Astrocyte (in vitro differentiated cells and primary cell): Measurements from ENCODE around the gene NACC1. TPM values are rescaled to one million over a fixed set of nuclear protein-coding genes. Genes with fewer than 3 reads are reported as not detected.

Source experiments
- DNase-seq: peaks from one replicate; pipeline ENCODE4 v3.0.0-alpha.2; 2010; ENCODE audit warnings: low read depth
- FAIRE-seq: peaks from 2 replicates; lab custom pipeline; 2011; peaks lifted over from hg19 to GRCh38; lab: Jason Lieb, UNC
- H2AFZ ChIP-seq: 2 replicates; pipeline ENCODE4 v1.6.0; 2012; ENCODE audit warnings: low read depth, low read length, inconsistent platforms
- H3K27ac ChIP-seq: 2 replicates; pipeline ENCODE4 v1.5.1; 2011; ENCODE audit warnings: low read depth, low read length, inconsistent platforms
- H3K27me3 ChIP-seq: 2 replicates; pipeline ENCODE4 v1.6.0; 2011; ENCODE audit warnings: low read length, inconsistent platforms; ENCODE audit not compliant: insufficient read depth
- H3K36me3 ChIP-seq: 2 replicates; pipeline ENCODE4 v1.5.1; 2011; ENCODE audit warnings: low read length, inconsistent platforms; ENCODE audit not compliant: insufficient read depth
- H3K4me1 ChIP-seq: 2 replicates; pipeline ENCODE4 v1.5.1; 2011; ENCODE audit warnings: low read length, inconsistent platforms; ENCODE audit not compliant: insufficient read depth
- H3K4me2 ChIP-seq: 2 replicates; pipeline ENCODE4 v1.6.0; 2012; ENCODE audit warnings: low read length, inconsistent platforms
- H3K4me3 ChIP-seq: 2 replicates; pipeline ENCODE4 v1.5.1; 2011; ENCODE audit warnings: low read depth, mild to moderate bottlenecking, low read length, inconsistent platforms; ENCODE audit not compliant: insufficient read depth
- H3K79me2 ChIP-seq: 2 replicates; pipeline ENCODE4 v1.6.0; 2012; ENCODE audit warnings: mild to moderate bottlenecking, low read length, inconsistent platforms; ENCODE audit not compliant: insufficient read depth
- H3K9ac ChIP-seq: 2 replicates; pipeline ENCODE4 v1.6.0; 2012; ENCODE audit warnings: mild to moderate bottlenecking, low read length, inconsistent platforms
- H3K9me3 ChIP-seq: 2 replicates; pipeline ENCODE4 v1.5.1; 2012; ENCODE audit warnings: low read depth, mild to moderate bottlenecking, low read length, inconsistent platforms; ENCODE audit not compliant: insufficient read depth
- H4K20me1 ChIP-seq: 2 replicates; pipeline ENCODE4 v1.6.0; 2012; ENCODE audit warnings: low read length, inconsistent platforms; ENCODE audit not compliant: insufficient read depth
- H3K27ac Mint-ChIP-seq: one replicate; pipeline ENCODE4 v1.8.0; 2021; ENCODE audit warnings: mild to moderate bottlenecking, mixed read lengths; ENCODE audit not compliant: unreplicated experiment
- H3K27me3 Mint-ChIP-seq: one replicate; pipeline ENCODE4 v1.8.0; 2021; ENCODE audit warnings: low read depth, mixed read lengths; ENCODE audit not compliant: unreplicated experiment
- H3K36me3 Mint-ChIP-seq: one replicate; pipeline ENCODE4 v1.8.0; 2021; ENCODE audit warnings: low read depth, mixed read lengths; ENCODE audit not compliant: unreplicated experiment
- H3K4me1 Mint-ChIP-seq: one replicate; pipeline ENCODE4 v1.8.0; 2021; ENCODE audit warnings: low read depth, mixed read lengths; ENCODE audit not compliant: unreplicated experiment
- H3K4me3 Mint-ChIP-seq: one replicate; pipeline ENCODE4 v1.8.0; 2021; ENCODE audit warnings: mild to moderate bottlenecking, moderate library complexity, mixed read lengths; ENCODE audit not compliant: unreplicated experiment
- H3K9me3 Mint-ChIP-seq: one replicate; pipeline ENCODE4 v1.8.0; 2021; ENCODE audit warnings: mild to moderate bottlenecking, mixed read lengths; ENCODE audit not compliant: unreplicated experiment
- CTCF ChIP-seq: IDR thresholded peaks from 2 replicates; pipeline ENCODE4 v1.5.1; 2011; ENCODE audit warnings: low read depth, mild to moderate bottlenecking, inconsistent platforms, low read length, moderate library complexity; ENCODE audit not compliant: insufficient read depth
- EZH2 ChIP-seq: IDR thresholded peaks from 2 replicates; pipeline ENCODE4 v1.6.1; 2012; ENCODE audit warnings: mild to moderate bottlenecking, low read length, inconsistent platforms; ENCODE audit not compliant: insufficient read depth
- total RNA-seq: library from RNA; stranded (reverse); gene quantifications from 2 replicates; pipeline ENCODE4 v1.2.1, GENCODE V29; 2021

Gene NACC1
- total RNA-seq, 1 donor from 2014 or later: 104 TPM

DNA sequence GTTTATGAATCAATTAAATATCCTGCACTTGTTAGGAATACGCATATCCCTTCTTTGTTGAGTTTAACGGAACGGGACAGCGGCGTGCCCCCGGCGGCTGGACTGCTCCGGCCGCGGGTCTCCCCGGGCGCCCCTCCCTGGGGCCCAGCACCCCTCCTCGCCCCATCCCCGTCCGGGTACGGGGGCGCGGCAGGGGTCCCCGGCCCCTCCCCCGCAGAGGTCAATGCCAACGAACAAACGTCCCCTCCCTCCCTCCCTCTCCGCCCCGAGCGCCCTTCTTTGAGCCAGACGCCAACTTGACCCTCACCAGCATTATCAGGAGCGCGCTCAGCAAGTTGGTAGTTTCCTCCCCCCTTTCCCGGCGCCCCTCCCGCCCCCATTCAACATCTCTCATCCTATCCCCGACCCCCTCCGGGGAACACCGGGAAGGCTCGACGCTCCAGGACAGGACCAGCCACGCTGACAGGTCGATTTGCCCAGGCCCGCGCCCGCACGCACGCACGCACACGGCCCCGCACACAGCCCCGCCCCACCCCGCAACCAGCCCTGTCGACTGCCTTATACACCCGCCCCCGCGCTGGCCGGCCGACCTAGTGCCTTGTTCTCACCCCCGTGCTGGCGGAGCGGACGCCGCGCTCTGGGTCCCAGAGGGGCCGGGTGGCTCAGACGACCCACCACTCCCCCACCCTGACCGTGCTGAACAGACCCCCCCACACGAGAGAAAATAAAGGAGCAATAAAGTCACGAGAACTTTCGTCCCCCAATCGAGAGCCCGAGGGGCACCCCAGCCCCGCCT, 20.4 kb upstream of the NACC1 start:
- TF ChIP-seq CTCF (no peak), EZH2 (no peak)
- Histone ChIP-seq H2AFZ (no peak overlapping the region), H3K36me3 (no peaks in the 10 kb centered on the region), H3K4me3 (no peak overlapping the region), H3K4me1 (peaks cover 21% of the 10 kb centered on the region), H3K9me3 (no peaks in the 10 kb centered on the region), H3K27ac (no peak overlapping the region), H3K4me2 (peak overlapping the region; percentile 5), H3K79me2 (no peaks in the 10 kb centered on the region), H3K9ac (no peak overlapping the region), H3K27me3 (no peaks in the 10 kb centered on the region), H4K20me1 (peaks cover 6% of the 10 kb centered on the region)
- peaks cover 10% of the 10 kb centered on the region for H3K9me3 Mint-ChIP-seq
- H3K27me3 Mint-ChIP-seq: peaks cover 38% of the 10 kb centered on the region
- H3K27ac Mint-ChIP-seq: no peak overlapping the region
- H3K4me1 Mint-ChIP-seq: peaks cover 5% of the 10 kb centered on the region
- DNase-seq (no peak), FAIRE-seq (no peak)
- H3K36me3 Mint-ChIP-seq: peaks cover 5% of the 10 kb centered on the region
- H3K4me3 Mint-ChIP-seq: no peak overlapping the region

DNA sequence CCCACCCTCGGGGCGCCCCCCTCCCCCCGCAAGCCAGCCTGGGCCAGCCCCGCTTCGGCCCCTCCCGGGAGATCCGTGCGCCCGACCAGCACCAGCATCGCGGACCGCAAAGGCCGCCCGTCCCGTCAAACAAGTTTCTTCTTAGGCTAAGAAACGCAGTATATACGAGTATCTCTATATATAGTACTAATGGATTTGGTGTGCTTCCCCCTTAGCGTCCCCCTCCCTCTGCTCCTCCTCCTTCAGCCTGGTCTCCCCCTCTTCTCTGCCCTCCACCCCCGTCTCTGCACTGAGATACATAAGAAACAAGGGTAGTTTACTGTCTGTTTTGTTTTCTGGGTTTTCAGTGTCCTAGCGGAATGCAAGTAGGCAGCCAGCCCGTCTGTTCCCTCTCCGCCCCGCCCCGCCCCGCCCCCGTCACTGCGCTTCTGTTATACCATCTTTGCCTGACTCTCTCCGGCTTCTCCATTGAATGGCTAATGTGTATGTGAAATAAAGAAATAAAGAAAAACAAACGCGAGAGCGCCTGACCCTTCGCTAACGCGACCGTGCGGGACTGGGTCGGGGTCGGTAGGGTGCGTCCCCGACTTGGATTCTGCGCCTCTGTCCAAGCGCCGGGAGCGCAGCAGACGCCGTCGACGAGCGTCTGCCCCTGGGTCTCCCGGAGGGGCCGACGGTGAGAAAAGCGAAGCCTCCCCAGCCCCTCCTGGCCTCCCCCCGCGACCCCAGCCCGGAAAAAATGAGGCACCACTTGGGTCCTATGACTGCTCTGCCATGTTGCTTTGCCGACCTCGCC, 19.6 kb upstream of the NACC1 start:
- no peak overlapping the region for H3K9ac ChIP-seq
- Mint-ChIP-seq H3K27ac (no peak overlapping the region), H3K4me3 (no peak overlapping the region), H3K9me3 (peaks cover 10% of the 10 kb centered on the region), H3K27me3 (peaks cover 38% of the 10 kb centered on the region), H3K4me1 (peaks cover 5% of the 10 kb centered on the region), H3K36me3 (peaks cover 5% of the 10 kb centered on the region)
- H3K79me2 ChIP-seq: no peaks in the 10 kb centered on the region
- no peak overlapping the region for H3K27ac ChIP-seq
- DNase-seq: no peak
- no peak overlapping the region for H2AFZ ChIP-seq
- H3K27me3 ChIP-seq: no peaks in the 10 kb centered on the region
- no peak overlapping the region for H3K4me3 ChIP-seq
- peak overlapping the region; percentile 65 for H3K4me2 ChIP-seq
- H3K4me1 ChIP-seq: peaks cover 14% of the 10 kb centered on the region
- TF ChIP-seq CTCF (no peak), EZH2 (no peak)
- peaks cover 6% of the 10 kb centered on the region for H4K20me1 ChIP-seq
- no peaks in the 10 kb centered on the region for H3K9me3 ChIP-seq
- FAIRE-seq: no peak
- H3K36me3 ChIP-seq: no peaks in the 10 kb centered on the region
